Body of pancreas (tissue), 4 donors: ENCODE data around the gene GOT2. TPM values are rescaled to one million over a fixed set of nuclear protein-coding genes. Genes with fewer than 3 reads are reported as not detected.

Experiments used
- ATAC-seq: fragments of 150-250 bp; one replicate; pipeline ENCODE4 v1.9.1; 2016
- DNase-seq, 4 donors: peaks; one replicate each; pipeline ENCODE4 v3.0.0-alpha.2; 2019
- H3K27ac ChIP-seq, 4 donors: fragments of 200-600 bp; sonication (generic); 1 replicate in 3 of 4; 2 replicates in 1 of 4; pipeline versions ENCODE4 v1.5.1 to v1.6.1; 2016 to 2019; ENCODE audit warnings: mild to moderate bottlenecking in 1 of 4, mixed read lengths in 1 of 4, moderate library complexity in 1 of 4
- H3K27me3 ChIP-seq, 2 donors: fragments of 200-600 bp; sonication (generic); one replicate each; pipeline ENCODE4 v1.6.0; 2016; ENCODE audit warnings: mild to moderate bottlenecking in 1 of 2
- H3K36me3 ChIP-seq, 2 donors: fragments of 200-600 bp; sonication (generic); replicated peaks in 1 of 2; 2 replicates each; pipeline ENCODE4 v1.5.1; 2016; ENCODE audit warnings: low read depth in 2 of 2; ENCODE audit not compliant: insufficient read depth in 1 of 2
- H3K4me1 ChIP-seq: fragments of 200-600 bp; sonication (generic); one replicate; pipeline ENCODE4 v1.6.0; 2016
- H3K4me3 ChIP-seq, 2 donors: fragments of 200-600 bp; sonication (generic); 1 replicate in 1 of 2; 2 replicates in 1 of 2; pipeline ENCODE4 v1.5.1; 2016 to 2019
- H3K9me3 ChIP-seq, 3 donors: fragments of 200-600 bp; sonication (generic); 1 replicate in 2 of 3; 2 replicates in 1 of 3; pipeline ENCODE4 v1.5.1; 2016
- CTCF ChIP-seq, 7 experiments: fragments of 450-650 bp in 4 of 7; fragments of 200-600 bp in 3 of 7; sonication (generic) in 3 of 7; IDR thresholded peaks; one replicate each; pipeline ENCODE4 v1.5.1; 2016 to 2019; ENCODE audit warnings: antibody characterized with exemption in 7 of 7
- POLR2A ChIP-seq, 3 donors: fragments of 450-650 bp; IDR thresholded peaks; one replicate each; pipeline ENCODE4 v1.6.1; 2016; ENCODE audit warnings: antibody characterized with exemption in 3 of 3, mild to moderate bottlenecking in 2 of 3
- WGBS, 2 donors: methylation state at CpG; one replicate each; pipeline ENCODE4 v1.1.5; 2017; 5-methylcytosine and 5-hydroxymethylcytosine counted together
- intact Hi-C: fragments of 100-400 bp; cut with DNase I; formaldehyde crosslinking; loops from one replicate; pipeline ENCODE4 v1.15.1; 2023
- total RNA-seq, 2 donors: library from RNA; depleted of rRNA; stranded (reverse); fragments of >200 nt; gene quantifications; one replicate each; pipeline ENCODE4 v1.1.0, GENCODE V29; 2016

GOT2 gene
- total RNA-seq, 2 donors from 2014 or later = 26.2 to 44.8 TPM

- no peaks in the 10 kb centered on the region for H3K4me1 ChIP-seq
- no peaks in the 10 kb centered on the region for H3K36me3 ChIP-seq
- no peak for TF ChIP-seq POLR2A (IDR thresholded peaks at IDR 0.05)
- no peak for TF ChIP-seq CTCF (IDR thresholded peaks at IDR 0.05)
- no peaks in the 10 kb centered on the region for H3K27me3 ChIP-seq
- intact Hi-C loops = no loop called here
- DNase-seq = no peak
- no peak overlapping the region for H3K27ac ChIP-seq
- H3K4me3 ChIP-seq = no peak overlapping the region
- ATAC-seq = no peak
- 25 to 30% methylated on average over 7 of the region's 7 CpGs for WGBS, 2 donors
- no peaks in the 10 kb centered on the region for H3K9me3 ChIP-seq
Measured at GRCh38 chr16:58756650-58757332, 22.7 kb upstream of the GOT2 start.

- no peak overlapping the region for H3K27ac ChIP-seq
- WGBS, 2 donors = 34 to 38% methylated on average over 17 of the region's 17 CpGs
- peak; percentile 48 to 72 (median 63) for DNase-seq
- peak in 6 of 7 experiments; percentile 30 to 54 (median 48) for TF ChIP-seq CTCF (IDR thresholded peaks at IDR 0.05)
- no peak for TF ChIP-seq POLR2A (IDR thresholded peaks at IDR 0.05)
- H3K4me1 ChIP-seq = no peaks in the 10 kb centered on the region
- intact Hi-C loops = no loop called here
- H3K4me3 ChIP-seq = no peak overlapping the region
- ATAC-seq = no peak
- H3K36me3 ChIP-seq = no peaks in the 10 kb centered on the region
- H3K27me3 ChIP-seq = no peaks in the 10 kb centered on the region
- no peaks in the 10 kb centered on the region for H3K9me3 ChIP-seq
Measured at GRCh38 chr16:58755989-58756649, 22.0 kb upstream of the GOT2 start.

- Histone ChIP-seq H3K4me1 (no peaks in the 10 kb centered on the region), H3K36me3 (no peaks in the 10 kb centered on the region), H3K9me3 (no peaks in the 10 kb centered on the region), H3K27ac (no peak overlapping the region), H3K4me3 (no peak overlapping the region), H3K27me3 (no peaks in the 10 kb centered on the region)
- no peak for TF ChIP-seq CTCF (IDR thresholded peaks at IDR 0.05)
- no peak for TF ChIP-seq POLR2A (IDR thresholded peaks at IDR 0.05)
- 60% methylated on average over 9 of the region's 9 CpGs; no CpG with 5 or more reads in 1 of the 2 donors for WGBS, 2 donors
- no peak for DNase-seq
- intact Hi-C loops = no loop called here
- no peak for ATAC-seq
Measured at GRCh38 chr16:58753711-58754134, 19.6 kb upstream of the GOT2 start.

DNA sequence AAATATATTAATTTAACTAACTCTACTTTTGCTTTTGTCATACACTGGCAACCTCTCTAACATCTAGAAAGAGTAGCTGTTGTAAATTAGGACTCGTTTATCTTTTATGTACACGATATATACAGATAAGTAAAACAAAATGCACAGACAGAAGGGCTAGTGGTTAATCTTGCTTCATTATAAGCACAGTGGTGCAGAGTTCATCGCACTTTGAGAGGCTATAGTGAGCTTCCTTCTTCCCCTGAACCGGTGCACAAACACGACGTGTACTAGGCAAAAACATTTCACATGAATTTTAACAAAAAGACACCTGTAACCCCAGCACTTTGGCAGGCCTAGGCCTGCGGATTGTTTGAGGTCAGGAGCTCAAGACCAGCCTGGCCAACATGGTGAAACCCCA is 10.4 kb upstream of the GOT2 start:
- Histone ChIP-seq H3K27me3 (no peaks in the 10 kb centered on the region), H3K36me3 (no peaks in the 10 kb centered on the region), H3K27ac (no peak overlapping the region), H3K9me3 (no peaks in the 10 kb centered on the region), H3K4me3 (no peak overlapping the region), H3K4me1 (no peaks in the 10 kb centered on the region)
- WGBS, 2 donors = 60 to 69% methylated on average over 7 of the region's 7 CpGs
- ATAC-seq (no peak), DNase-seq (no peak)
- intact Hi-C loops = no loop called here
- no peak for TF ChIP-seq CTCF (IDR thresholded peaks at IDR 0.05)

DNA sequence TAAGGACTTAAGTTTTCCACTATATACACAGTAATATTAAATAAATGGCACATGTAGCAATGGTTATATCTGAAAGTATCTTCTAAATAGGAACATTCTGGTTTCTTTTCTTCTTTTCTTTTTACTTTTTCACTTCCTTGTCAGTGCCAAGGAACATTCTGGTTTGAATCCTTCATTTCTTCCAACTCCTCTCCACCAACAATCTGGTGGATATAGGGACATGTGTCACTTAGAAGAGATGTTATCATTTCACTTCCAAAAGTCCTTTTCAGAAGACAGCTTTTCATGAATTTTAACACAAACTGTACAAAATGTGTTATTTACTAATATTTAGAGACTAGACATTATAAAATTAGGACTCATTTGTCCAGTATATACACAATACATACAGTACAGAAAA is 7.9 kb upstream of the GOT2 start:
- no peak for DNase-seq
- no peaks in the 10 kb centered on the region for H3K4me1 ChIP-seq
- no peaks in the 10 kb centered on the region for H3K27me3 ChIP-seq
- TF ChIP-seq POLR2A (IDR thresholded peaks at IDR 0.05) = no peak
- TF ChIP-seq CTCF (IDR thresholded peaks at IDR 0.05) = no peak
- no peak overlapping the region for H3K4me3 ChIP-seq
- H3K27ac ChIP-seq = no peak overlapping the region
- intact Hi-C loops = no loop called here
- H3K36me3 ChIP-seq = no peaks in the 10 kb centered on the region
- H3K9me3 ChIP-seq = no peaks in the 10 kb centered on the region
- no peak for ATAC-seq
